Gastroesophageal sphincter (tissue), 3 donors: ENCODE data around the gene SPSB1.

Source experiments
- CTCF ChIP-seq, 4 experiments: fragments of 200-600 bp in 2 of 4; fragments of 450-650 bp in 2 of 4; sonication (generic) in 1 of 4; IDR thresholded peaks; one replicate each; pipeline ENCODE4 v1.5.1; 2017 to 2019; ENCODE audit warnings: antibody characterized with exemption in 4 of 4, mild to moderate bottlenecking in 2 of 4, moderate library complexity in 2 of 4
- POLR2A ChIP-seq, 2 donors: fragments of 450-650 bp; IDR thresholded peaks; one replicate each; pipeline ENCODE4 v1.6.1; 2017; ENCODE audit warnings: antibody characterized with exemption in 2 of 2, mild to moderate bottlenecking in 2 of 2, moderate library complexity in 1 of 2
- POLR2AphosphoS5 ChIP-seq: sonication (generic); formaldehyde crosslinking; IDR thresholded peaks from one replicate; pipeline ENCODE4 v1.6.1; 2017; ENCODE audit warnings: antibody characterized with exemption

- TF ChIP-seq CTCF (IDR thresholded peaks at IDR 0.05): no peak
- TF ChIP-seq POLR2A (IDR thresholded peaks at IDR 0.05): no peak
- no peak for TF ChIP-seq POLR2AphosphoS5
These were observed 31.2 kb upstream of the SPSB1 start for GRCh38 chr1:9261496-9261895.
